HG03066 (cell line): ENCODE measurements around the gene KLHL40.

Source experiments
- ATAC-seq: cut with Tn5 transposase; IDR thresholded peaks from one replicate; pipeline ENCODE4 v1.9.1; 2021; ENCODE audit warnings: low read depth; ENCODE audit not compliant: unreplicated experiment

Gene KLHL40

DNA sequence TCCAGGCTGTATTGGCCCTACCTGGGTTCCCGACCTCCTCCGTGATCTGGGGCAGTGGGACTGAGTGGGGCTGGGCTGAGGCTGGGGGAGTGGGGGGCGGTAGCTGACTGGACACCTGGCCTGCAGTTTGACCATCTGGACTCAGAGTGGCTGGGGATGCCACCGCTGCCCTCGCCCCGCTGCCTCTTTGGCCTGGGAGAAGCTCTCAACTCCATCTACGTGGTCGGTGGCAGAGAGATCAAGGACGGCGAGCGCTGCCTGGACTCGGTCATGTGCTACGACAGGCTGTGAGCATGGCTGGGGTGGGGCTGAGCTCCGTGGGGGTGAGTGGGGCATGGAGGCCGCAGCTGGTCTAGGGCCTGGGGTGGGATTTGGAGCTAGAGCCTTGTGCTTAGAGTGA lies 2.7 kb downstream of the KLHL40 start:
- no peak for ATAC-seq

- ATAC-seq, result no peak
These were observed 3.4 kb downstream of the KLHL40 start for GRCh38 chr3:42688487-42689420.

DNA sequence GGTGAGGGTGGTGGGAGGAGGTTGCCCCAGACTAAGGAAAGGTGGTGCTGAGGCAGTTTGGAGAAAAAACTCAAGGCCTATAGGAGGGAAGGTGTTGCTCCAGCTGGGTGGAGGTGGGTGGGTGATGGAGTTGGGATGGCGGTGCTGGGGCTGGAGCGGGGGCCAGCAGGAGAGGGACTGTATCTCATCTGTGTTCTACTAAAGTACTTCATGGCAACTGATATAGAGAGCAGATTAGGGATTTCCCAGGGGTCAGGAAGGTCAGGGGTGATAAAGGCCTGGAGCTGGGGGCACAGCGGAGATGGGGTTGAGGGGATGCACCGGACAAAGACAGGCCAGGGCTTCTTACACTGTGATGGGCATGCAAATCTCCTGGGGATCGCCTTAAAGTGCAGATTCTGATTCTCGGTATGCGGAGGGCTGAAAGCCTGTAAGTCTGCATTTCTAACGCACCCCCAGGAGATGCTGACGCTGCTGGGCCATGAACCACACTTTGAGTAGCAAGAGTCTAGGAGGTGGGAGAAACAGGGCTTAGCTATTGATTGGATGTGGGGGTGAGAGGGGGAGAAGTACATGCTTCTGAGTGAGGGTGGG lies 4.2 kb downstream of the KLHL40 start:
- no peak for ATAC-seq

- no peak for ATAC-seq
These were observed 4.9 kb downstream of the KLHL40 start for GRCh38 chr3:42690191-42690590.

GRCh38 chr3:42690766-42691680 lies 5.7 kb downstream of the KLHL40 start:
- no peak for ATAC-seq

- ATAC-seq, result no peak
These were observed 6.7 kb downstream of the KLHL40 start for GRCh38 chr3:42691816-42692666.

GRCh38 chr3:42692667-42693529 lies 7.6 kb downstream of the KLHL40 start:
- no peak for ATAC-seq

- no peak for ATAC-seq
These were observed 8.2 kb downstream of the KLHL40 start for GRCh38 chr3:42693530-42693930.

GRCh38 chr3:42694366-42694765 lies 9.0 kb downstream of the KLHL40 start:
- no peak for ATAC-seq

GRCh38 chr3:42696356-42697288 lies 11.3 kb downstream of the KLHL40 start:
- ATAC-seq, result no peak

DNA sequence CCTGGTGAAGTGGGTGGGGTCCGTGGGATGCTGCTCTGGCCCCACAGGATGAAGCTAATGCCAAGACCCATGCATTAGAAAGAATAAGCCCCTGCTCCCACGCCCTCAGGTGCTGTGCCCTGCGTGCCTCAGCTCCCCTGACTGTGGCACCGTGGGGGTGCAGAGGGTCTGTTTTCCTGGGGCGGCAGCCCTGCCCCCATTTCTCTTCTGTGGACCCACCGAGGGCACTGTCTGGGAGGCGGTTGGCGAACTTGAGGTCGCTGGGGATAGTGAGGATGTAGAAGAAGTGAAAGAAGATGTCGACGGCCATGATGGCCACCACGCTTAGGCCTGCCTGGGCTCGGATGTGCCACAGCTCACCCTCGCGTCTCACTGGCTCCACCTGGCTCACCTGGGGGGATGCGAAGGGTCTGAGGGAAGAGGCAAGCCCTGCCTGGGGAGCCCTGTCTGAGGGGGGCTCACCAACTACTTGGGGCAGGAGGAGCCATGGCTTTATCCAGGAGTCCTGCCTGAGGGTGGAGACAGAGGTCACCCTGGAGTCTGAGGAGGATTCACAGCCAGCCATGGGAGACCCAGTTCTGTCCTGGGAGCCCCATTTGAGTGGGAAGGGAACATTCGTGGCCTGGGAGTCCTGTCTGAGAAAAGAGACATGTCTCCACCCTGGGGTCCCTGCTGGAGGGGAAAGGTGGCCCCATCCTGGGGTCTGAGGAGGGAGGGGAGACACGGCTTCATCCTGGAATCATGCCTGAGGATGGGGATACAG lies 12.1 kb downstream of the KLHL40 start:
- no peak for ATAC-seq

GRCh38 chr3:42698216-42698910 lies 13.0 kb downstream of the KLHL40 start:
- ATAC-seq, result no peak

- ATAC-seq, result no peak
These were observed 13.5 kb downstream of the KLHL40 start for GRCh38 chr3:42698911-42699230.

- ATAC-seq, result no peak
These were observed 14.2 kb downstream of the KLHL40 start for GRCh38 chr3:42699511-42699971.

- no peak for ATAC-seq
These were observed 15.3 kb downstream of the KLHL40 start for GRCh38 chr3:42700366-42701288.
